Psoas muscle (tissue), 8 donors: ENCODE measurements around the gene ARRDC3. TPM values are rescaled to one million over a fixed set of nuclear protein-coding genes. Genes with fewer than 3 reads are reported as not detected.
A peak's percentile ranks its signal among the peaks of the same experiment; 100 is the strongest.
"Not testable (repeated sequence)": the region's sequence is repeated elsewhere in the genome, so short reads cannot be mapped to it uniquely, and the experiment has no call there.

Experiments
- ATAC-seq, 4 donors: fragments of 200-7000 bp; cut with Tn5 transposase; one replicate each; pipeline ENCODE4 v1.9.1; 2020; ENCODE audit warnings: moderate library complexity in 3 of 4, mild to moderate bottlenecking in 2 of 4
- DNase-seq, 2 donors: peaks; one replicate each; pipeline ENCODE4 v3.0.0-alpha.2; 2020
- H3K27ac ChIP-seq: fragments of 200-600 bp; one replicate; pipeline ENCODE4 v1.8.0; 2022
- H3K27me3 ChIP-seq, 3 donors: fragments of 200-600 bp in 1 of 3; one replicate each; pipeline versions ENCODE4 v1.6.1 to v1.8.0; 2013 to 2022; ENCODE audit warnings: low read length in 2 of 3, mild to moderate bottlenecking in 2 of 3, moderate library complexity in 1 of 3; ENCODE audit not compliant: insufficient read depth in 3 of 3
- H3K36me3 ChIP-seq, 2 donors: fragments of 200-600 bp in 1 of 2; one replicate each; pipeline versions ENCODE4 v1.6.1 to v1.8.0; 2013 to 2022; ENCODE audit warnings: low read depth in 1 of 2, mild to moderate bottlenecking in 1 of 2, moderate library complexity in 1 of 2; ENCODE audit not compliant: insufficient read depth in 1 of 2
- H3K4me1 ChIP-seq: fragments of 200-600 bp; one replicate; pipeline ENCODE4 v1.8.0; 2022
- H3K4me3 ChIP-seq: fragments of 200-600 bp; one replicate; pipeline ENCODE4 v1.8.0; 2022; ENCODE audit warnings: mild to moderate bottlenecking
- H3K9me3 ChIP-seq: fragments of 200-600 bp; one replicate; pipeline ENCODE4 v1.8.0; 2022
- WGBS, 3 donors: extraction: QIAGEN DNeasy Blood & Tissue Kit; methylation state at CpG; one replicate each; pipeline versions ENCODE4 v1.1.6 to v1.1.7; 2013; 5-methylcytosine and 5-hydroxymethylcytosine counted together
- intact Hi-C, 2 donors: fragments of 100-400 bp; cut with DNase I; formaldehyde crosslinking; loops; one replicate each; pipeline versions ENCODE4 v1.11.0 to v1.14.2; 2022
- polyA plus RNA-seq, 3 donors: library from polyadenylated mRNA; stranded (reverse); fragments of 200-250 nt; gene quantifications; one replicate each; pipeline ENCODE4 v1.2.3, GENCODE V29; 2013
- total RNA-seq, 4 donors: library from RNA; stranded (reverse); fragmentation: NEBNext Ultra II Directional in 2 of 4; extraction: Animal tissue kit (Norgen Biotek cat#: 25700) in 2 of 4; gene quantifications; one replicate each; pipeline versions ENCODE4 v1.2.1 to v1.2.4, GENCODE V29; 2021 to 2023
- TF ChIP-seq, protein P1 (sequence below): fragments of 200-600 bp; IDR thresholded peaks from one replicate; pipeline ENCODE4 v1.8.0; 2022; ENCODE audit warnings: antibody characterized with exemption
- donor health status: healthy with polysubstance abuse.
- donor health status: DM: no; HTN: no; CAD: no; lungs with moderate emphysema.
- donor health status: Bipolar disorder and iron deficiency.
- donor health status: healthy.
- donor health status: DM: yes; HTN: yes; CAD: no.
- donor health status: DM: no; HTN: no; CAD: no.
- donor health status: DM: no; HTN: no; CAD: no.
- donor health status: DM: yes; HTN: yes; CAD: no.

The ARRDC3 gene
- total and polyA plus RNA-seq, 7 donors = 28.6 to 137 (median 63.2) TPM

DNA sequence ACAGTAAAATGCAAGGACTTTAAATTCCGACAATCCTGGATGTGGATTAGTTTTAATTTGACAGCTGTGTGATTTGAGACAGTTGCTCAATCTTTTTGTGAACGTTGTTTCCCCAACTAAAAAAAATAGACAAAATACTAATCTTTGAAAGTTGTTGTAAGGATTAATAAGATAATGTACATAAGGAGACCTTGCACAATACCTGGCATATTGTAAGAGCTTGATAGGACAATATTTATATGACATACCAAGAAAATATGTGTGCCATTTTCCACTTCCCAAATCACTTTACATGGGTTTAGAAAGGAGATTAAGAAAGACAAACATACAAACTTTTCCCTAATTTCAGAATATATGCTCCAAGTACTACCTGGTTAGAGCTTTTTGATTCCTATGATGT, 25.3 kb downstream of the ARRDC3 start:
- Histone ChIP-seq H3K27me3 (no peaks in the 10 kb centered on the region), H3K9me3 (no peaks in the 10 kb centered on the region), H3K27ac (peak overlapping the region; percentile 65), H3K36me3 (no peaks in the 10 kb centered on the region), H3K4me1 (peaks cover 22% of the 10 kb centered on the region), H3K4me3 (no peak overlapping the region)
- DNase-seq = no peak
- TF ChIP-seq, protein P1, sequence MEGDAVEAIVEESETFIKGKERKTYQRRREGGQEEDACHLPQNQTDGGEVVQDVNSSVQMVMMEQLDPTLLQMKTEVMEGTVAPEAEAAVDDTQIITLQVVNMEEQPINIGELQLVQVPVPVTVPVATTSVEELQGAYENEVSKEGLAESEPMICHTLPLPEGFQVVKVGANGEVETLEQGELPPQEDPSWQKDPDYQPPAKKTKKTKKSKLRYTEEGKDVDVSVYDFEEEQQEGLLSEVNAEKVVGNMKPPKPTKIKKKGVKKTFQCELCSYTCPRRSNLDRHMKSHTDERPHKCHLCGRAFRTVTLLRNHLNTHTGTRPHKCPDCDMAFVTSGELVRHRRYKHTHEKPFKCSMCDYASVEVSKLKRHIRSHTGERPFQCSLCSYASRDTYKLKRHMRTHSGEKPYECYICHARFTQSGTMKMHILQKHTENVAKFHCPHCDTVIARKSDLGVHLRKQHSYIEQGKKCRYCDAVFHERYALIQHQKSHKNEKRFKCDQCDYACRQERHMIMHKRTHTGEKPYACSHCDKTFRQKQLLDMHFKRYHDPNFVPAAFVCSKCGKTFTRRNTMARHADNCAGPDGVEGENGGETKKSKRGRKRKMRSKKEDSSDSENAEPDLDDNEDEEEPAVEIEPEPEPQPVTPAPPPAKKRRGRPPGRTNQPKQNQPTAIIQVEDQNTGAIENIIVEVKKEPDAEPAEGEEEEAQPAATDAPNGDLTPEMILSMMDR = no peak
- no peak for ATAC-seq
- WGBS, 3 donors = 13 to 47% (median 18%) methylated on average over 2 of the region's 2 CpGs
- intact Hi-C loops = loop anchor here in 1 of 2 donors (5.0 kb wide), 1 partner anchor 36 kb away; no protein-coding TSS in a partner anchor

DNA sequence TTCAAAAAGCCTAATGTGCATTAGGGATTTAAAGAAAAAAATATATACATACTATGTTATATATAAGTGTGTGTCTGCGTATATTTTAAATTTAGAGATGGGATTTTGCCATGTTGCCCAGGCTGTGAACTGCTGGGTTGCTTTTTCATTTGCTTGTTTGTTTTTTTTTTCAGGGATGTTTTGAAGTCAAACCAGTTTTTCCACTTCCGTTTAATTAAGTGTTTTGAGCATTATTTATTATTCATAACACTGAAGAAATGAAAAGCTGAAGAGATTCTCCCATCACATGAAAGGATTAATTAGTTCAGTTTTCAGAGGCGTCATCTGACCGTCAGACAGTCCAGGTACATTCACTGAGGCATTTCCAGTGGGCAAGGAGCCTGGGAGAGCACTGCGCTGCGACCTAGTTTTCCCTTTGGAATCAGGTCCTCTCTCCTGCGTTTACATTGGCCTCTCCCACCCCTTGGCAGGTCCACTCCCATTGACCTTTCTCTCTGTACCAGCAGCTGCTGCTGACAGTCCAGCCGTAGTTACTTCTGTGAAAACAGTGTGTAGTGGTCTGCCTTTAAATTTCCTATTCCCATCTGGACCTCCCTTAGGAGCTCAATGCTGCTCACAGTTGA, 26.0 kb downstream of the ARRDC3 start:
- Histone ChIP-seq H3K4me1 (peaks cover 22% of the 10 kb centered on the region), H3K27me3 (no peaks in the 10 kb centered on the region), H3K4me3 (peak overlapping the region; percentile 25), H3K27ac (peak overlapping the region; percentile 65), H3K9me3 (no peaks in the 10 kb centered on the region), H3K36me3 (no peaks in the 10 kb centered on the region)
- DNase-seq (no peak), ATAC-seq (peak; percentile 66 to 86 (median 78))
- intact Hi-C loops = loop anchor here in 1 of 2 donors (5.0 kb wide), 1 partner anchor 35 kb away; no protein-coding TSS in a partner anchor
- 28 to 37% (median 28%) methylated on average over 8 of the region's 8 CpGs for WGBS, 3 donors
- TF ChIP-seq, protein P1 = no peak

DNA sequence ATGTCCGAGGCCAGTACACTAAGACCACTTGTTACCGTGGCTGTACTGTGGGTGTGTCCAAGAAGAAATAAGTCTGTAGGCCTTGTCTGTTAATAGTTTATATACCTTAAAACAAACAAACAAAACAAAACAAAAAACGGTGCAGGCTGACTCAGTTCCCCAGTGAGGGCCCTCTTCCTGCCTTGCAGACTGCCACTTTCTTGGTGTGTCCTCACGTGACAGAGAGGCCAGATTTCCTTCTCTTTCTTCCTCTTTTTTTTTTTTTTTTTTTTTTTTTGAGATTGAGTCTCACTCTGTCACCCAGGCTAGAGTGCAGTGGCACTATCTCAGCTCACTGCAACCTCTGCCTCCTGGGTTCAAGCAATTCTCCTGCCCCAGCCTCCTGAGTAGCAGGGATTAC, 28.2 kb downstream of the ARRDC3 start:
- not testable (repeated sequence) for H3K27me3 ChIP-seq, H3K27ac ChIP-seq, DNase-seq, H3K4me3 ChIP-seq, H3K9me3 ChIP-seq, H3K36me3 ChIP-seq, ATAC-seq
- intact Hi-C loops = loop anchor here in 1 of 2 donors (5.0 kb wide), 1 partner anchor 33 kb away; no protein-coding TSS in a partner anchor
- peaks cover 22% of the 10 kb centered on the region for H3K4me1 ChIP-seq
- 85 to 90% (median 85%) methylated on average over 4 of the region's 4 CpGs for WGBS, 3 donors

DNA sequence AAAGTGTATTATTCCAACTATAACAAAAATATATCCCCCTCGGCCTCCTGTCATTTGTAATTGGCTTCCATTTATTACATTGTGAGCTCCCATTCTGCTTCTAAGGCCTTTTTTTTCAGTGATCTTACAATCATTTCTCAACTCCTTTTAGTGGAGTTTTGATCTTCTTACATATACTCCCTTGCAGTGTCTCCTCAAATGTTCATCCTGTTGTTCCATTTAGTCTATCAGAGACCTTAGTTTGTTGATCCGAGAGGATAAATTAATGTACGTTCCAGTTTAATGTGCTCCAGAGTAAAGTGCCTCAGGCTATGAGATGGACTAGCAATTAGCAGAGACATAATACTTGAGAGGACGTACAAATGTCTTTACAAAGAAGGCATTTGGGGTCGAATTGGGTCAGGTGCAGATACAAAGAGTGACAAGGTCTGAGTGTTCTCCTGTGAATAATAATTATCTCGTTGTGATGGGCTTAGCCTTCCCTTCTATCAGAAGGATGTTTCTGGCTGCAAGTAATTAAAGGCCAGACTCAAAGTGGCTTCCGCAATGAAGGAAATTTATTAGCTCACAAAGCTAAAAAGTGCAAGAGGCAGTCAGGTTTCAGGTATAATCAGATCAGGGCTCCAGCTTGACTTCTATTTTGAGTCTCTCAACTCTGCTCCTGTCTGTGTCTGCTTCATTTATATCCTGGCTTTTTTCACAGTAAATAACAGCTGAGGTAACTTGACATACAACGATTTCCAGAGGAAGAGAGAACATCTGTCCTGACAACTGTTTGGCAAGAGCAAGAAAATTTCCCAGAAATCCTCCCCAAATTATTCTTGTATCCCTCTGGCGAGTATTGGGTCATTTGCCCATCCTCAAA, 30.1 kb downstream of the ARRDC3 start:
- Histone ChIP-seq H3K9me3 (no peaks in the 10 kb centered on the region), H3K4me1 (peaks cover 17% of the 10 kb centered on the region), H3K36me3 (no peaks in the 10 kb centered on the region), H3K4me3 (no peak overlapping the region), H3K27me3 (no peaks in the 10 kb centered on the region), H3K27ac (no peak overlapping the region)
- ATAC-seq (no peak), DNase-seq (no peak)
- intact Hi-C loops = no loop called here
- 49 to 63% (median 55%) methylated on average over 9 of the region's 9 CpGs for WGBS, 3 donors
- TF ChIP-seq, protein P1 = no peak

DNA sequence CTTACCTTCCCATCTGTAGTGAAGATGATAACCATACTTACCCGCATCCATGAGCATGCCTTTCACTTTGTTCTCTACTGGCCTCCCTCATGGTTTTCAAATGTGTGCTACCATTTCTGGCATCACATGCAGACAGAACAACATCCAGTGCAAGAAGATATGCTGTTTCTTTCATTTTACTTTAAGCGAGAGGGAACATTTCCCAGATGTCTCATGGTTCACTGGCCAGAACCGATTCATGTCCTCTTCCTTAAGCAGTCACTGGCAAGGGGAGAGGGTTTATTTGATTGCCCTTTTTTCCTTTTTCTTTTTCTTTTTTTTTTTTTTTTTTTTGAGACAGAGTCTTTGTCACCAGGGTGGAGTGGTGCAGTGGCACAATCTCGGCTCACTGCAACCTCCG, 37.7 kb downstream of the ARRDC3 start:
- DNase-seq = no peak
- Histone ChIP-seq H3K4me3 (no peak overlapping the region), H3K9me3 (no peaks in the 10 kb centered on the region), H3K4me1 (no peaks in the 10 kb centered on the region), H3K27me3 (no peaks in the 10 kb centered on the region), H3K36me3 (no peaks in the 10 kb centered on the region), H3K27ac (no peak overlapping the region)
- TF ChIP-seq, protein P1 = no peak
- intact Hi-C loops = no loop called here
- no peak for ATAC-seq
- 79 to 91% (median 89%) methylated on average over 5 of the region's 5 CpGs for WGBS, 3 donors

DNA sequence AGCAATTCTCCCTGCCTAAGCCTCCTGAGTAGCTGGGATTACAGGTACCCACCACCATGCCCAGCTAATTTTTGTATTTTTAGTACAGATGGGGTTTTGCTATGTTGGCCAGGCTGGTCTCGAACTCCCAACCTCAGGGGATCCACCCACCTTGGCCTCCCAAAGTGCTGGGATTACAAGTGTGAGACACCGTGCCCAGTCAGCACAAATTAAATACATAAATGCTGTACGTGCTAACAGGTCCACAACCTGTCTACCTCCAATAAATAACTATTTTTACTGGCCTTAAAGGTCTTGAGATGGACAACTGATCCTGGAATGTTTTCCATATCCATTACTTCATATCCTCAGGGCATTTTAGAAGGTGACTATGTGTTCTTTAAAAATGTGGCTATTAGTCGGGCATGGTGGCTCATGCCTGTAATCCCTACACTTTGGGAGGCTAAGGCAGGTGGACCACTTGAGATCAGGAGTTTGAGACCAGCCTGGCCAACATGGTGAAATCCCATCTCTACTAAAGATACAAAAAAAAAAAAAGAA, 38.4 kb downstream of the ARRDC3 start:
- ATAC-seq, intact Hi-C loops: not testable (repeated sequence)

More for the DNA sequence above, 38.4 kb downstream of the ARRDC3 start:
- not testable (repeated sequence) for H3K9me3 ChIP-seq, H3K27me3 ChIP-seq, H3K36me3 ChIP-seq, DNase-seq, H3K4me3 ChIP-seq, H3K27ac ChIP-seq, H3K4me1 ChIP-seq
- 92 to 99% (median 98%) methylated on average over 4 of the region's 4 CpGs for WGBS, 3 donors
